HEK293T (cell line): ENCODE data around the gene RPS27.

ENCODE experiments used
- CTCF ChIA-PET: fragments of 350-600 bp; formaldehyde crosslinking; extraction: SDS; loops from one replicate; lab custom pipeline; 2021; ENCODE audit warnings: antibody characterized with exemption, inconsistent platforms; lab: Yijun Ruan, JAX
- POLR2A ChIA-PET: fragments of 350-600 bp; formaldehyde crosslinking; extraction: SDS; loops from one replicate; lab custom pipeline; 2020; ENCODE audit warnings: antibody characterized with exemption, inconsistent platforms; lab: Yijun Ruan, JAX
- DNase-seq: peaks from one replicate; pipeline ENCODE4 v3.0.0; 2012; ENCODE audit warnings: mixed read lengths; ENCODE audit errors: extremely low spot score
- ARNT ChIP-seq: fragments of 450-650 bp; IDR thresholded peaks from 2 replicates; pipeline ENCODE4 v1.6.1; 2017; ENCODE audit warnings: mild to moderate bottlenecking
- BHLHE40 ChIP-seq: fragments of 450-650 bp; IDR thresholded peaks from 2 replicates; pipeline ENCODE4 v1.6.1; 2016; ENCODE audit warnings: mild to moderate bottlenecking, moderate library complexity, borderline replicate concordance
- CTBP1 ChIP-seq: fragments of 450-650 bp; IDR thresholded peaks from 2 replicates; pipeline ENCODE4 v1.6.1; 2016; ENCODE audit warnings: borderline replicate concordance
- ELF4 ChIP-seq: fragments of 450-650 bp; IDR thresholded peaks from 2 replicates; pipeline ENCODE4 v1.6.1; 2017; ENCODE audit warnings: antibody characterized with exemption
- FOXA1 ChIP-seq: fragments of 450-650 bp; IDR thresholded peaks from 2 replicates; pipeline ENCODE4 v1.6.1; 2016; ENCODE audit warnings: mild to moderate bottlenecking
- FOXK2 ChIP-seq: fragments of 450-650 bp; IDR thresholded peaks from 2 replicates; pipeline ENCODE4 v1.6.1; 2016; ENCODE audit warnings: mild to moderate bottlenecking
- FOXM1 ChIP-seq: fragments of 450-650 bp; IDR thresholded peaks from 2 replicates; pipeline ENCODE4 v1.6.1; 2017; ENCODE audit warnings: mild to moderate bottlenecking, borderline replicate concordance
- HDGF ChIP-seq: fragments of 450-650 bp; IDR thresholded peaks from 2 replicates; pipeline ENCODE4 v1.6.1; 2017; ENCODE audit warnings: antibody characterized with exemption, borderline replicate concordance
- L3MBTL2 ChIP-seq: fragments of 450-650 bp; conservative IDR thresholded peaks from 2 replicates; pipeline ENCODE4 v1.6.1; 2016; ENCODE audit warnings: mild to moderate bottlenecking
- LEF1 ChIP-seq: fragments of 450-650 bp; IDR thresholded peaks from 2 replicates; pipeline ENCODE4 v1.6.1; 2017; ENCODE audit warnings: mild to moderate bottlenecking, borderline replicate concordance
- NFRKB ChIP-seq: fragments of 450-650 bp; IDR thresholded peaks from 2 replicates; pipeline ENCODE4 v1.6.1; 2016; ENCODE audit warnings: mild to moderate bottlenecking, moderate library complexity
- PKNOX1 ChIP-seq: fragments of 450-650 bp; IDR thresholded peaks from 2 replicates; pipeline ENCODE4 v1.6.1; 2016
- SP1 ChIP-seq: fragments of 450-650 bp; IDR thresholded peaks from 2 replicates; pipeline ENCODE4 v1.6.1; 2017
- SUZ12 ChIP-seq: fragments of 450-650 bp; IDR thresholded peaks from 2 replicates; pipeline ENCODE4 v1.6.1; 2016; ENCODE audit warnings: mild to moderate bottlenecking
- TARDBP ChIP-seq: fragments of 450-650 bp; IDR thresholded peaks from 2 replicates; pipeline ENCODE4 v1.6.1; 2016
- ZNF384 ChIP-seq: fragments of 450-650 bp; IDR thresholded peaks from 2 replicates; pipeline ENCODE4 v1.6.1; 2016

RPS27 gene

GRCh38 chr1:153945795-153946621 is 44.6 kb upstream of the RPS27 start:
- TF ChIP-seq LEF1 (peak; percentile 62; the same call in 1 of the 2 replicates), ARNT (no peak), L3MBTL2 (no peak), FOXK2 (no peak), HDGF (no peak), NFRKB (no peak), ELF4 (no peak), SP1 (no peak)
- ChIA-PET POLR2A (interaction anchor here (0.7 to 5.1 kb wide), 16 partner anchors 9 to 149 kb away, joined by 3 to 47 read pairs (median 9); partner anchors contain the start of genes CREB3L4, CRTC2, GATAD2B and JTB), CTCF (interaction anchor here (0.6 to 1.8 kb wide), 11 partner anchors 10 to 149 kb away, joined by 3 to 13 read pairs (median 4); partner anchors contain the start of genes GATAD2B, RAB13 and SLC39A1)
- DNase-seq = peak; percentile 68

- DNase-seq = peak; percentile 98
- ChIA-PET POLR2A (interaction anchor here (0.7 to 5.1 kb wide), 15 partner anchors 9 to 150 kb away, joined by 3 to 47 read pairs (median 9); partner anchors contain the start of genes CREB3L4, CRTC2, GATAD2B and JTB), CTCF (interaction anchor here (0.6 to 1.8 kb wide), 13 partner anchors 9 to 168 kb away, joined by 3 to 13 read pairs (median 4); partner anchors contain the start of genes GATAD2B, RAB13 and SLC39A1)
Observed at GRCh38 chr1:153946622-153947241, 43.8 kb upstream of the RPS27 start, which contains the start of gene DENND4B. Gene DENND4B, minus strand, starts transcription at chr1:153946718. Its CDS starts 2,344 bp downstream, at chr1:153944374.

GRCh38 chr1:153951183-153951582 is 39.4 kb upstream of the RPS27 start:
- ChIA-PET CTCF (no interaction called here), POLR2A (interaction anchor here (0.5 to 0.8 kb wide), 2 partner anchors 12 to 26 kb away, joined by 3 to 5 read pairs; partner anchors contain the start of genes JTB and SLC39A1)
- TF ChIP-seq NFRKB (no peak), FOXK2 (no peak), HDGF (no peak), ZNF384 (no peak), L3MBTL2 (no peak)
- DNase-seq = no peak

More at GRCh38 chr1:153946622-153947241, 43.8 kb upstream of the RPS27 start, which contains the start of gene DENND4B:
- TF ChIP-seq FOXA1 (no peak), HDGF (peak; percentile 19; the same call in 1 of the 2 replicates)

GRCh38 chr1:153951801-153952200 is 38.8 kb upstream of the RPS27 start:
- ChIA-PET CTCF (no interaction called here), POLR2A (no interaction called here)
- TF ChIP-seq HDGF (no peak), FOXA1 (no peak), FOXK2 (no peak), SUZ12 (no peak), TARDBP (no peak), ZNF384 (no peak), NFRKB (no peak), SP1 (no peak), BHLHE40 (no peak), PKNOX1 (no peak), FOXM1 (no peak), LEF1 (no peak), CTBP1 (no peak), ARNT (no peak), L3MBTL2 (no peak), ELF4 (no peak)
- no peak for DNase-seq

- POLR2A ChIA-PET = interaction anchor here (2.7 to 7.7 kb wide), 2 partner anchors 9 to 13 kb away, joined by 16 to 74 read pairs; partner anchors contain the start of genes CREB3L4 and SLC39A1
- no peak for DNase-seq
- TF ChIP-seq FOXA1 (no peak), HDGF (no peak), FOXK2 (no peak), ELF4 (no peak), SUZ12 (no peak), PKNOX1 (no peak), CTBP1 (no peak), FOXM1 (no peak), ZNF384 (no peak), LEF1 (no peak), NFRKB (no peak), ARNT (no peak), BHLHE40 (no peak), TARDBP (no peak), L3MBTL2 (no peak), SP1 (no peak)
Observed at GRCh38 chr1:153953859-153954365, 36.6 kb upstream of the RPS27 start.

GRCh38 chr1:153954826-153955225 is 35.7 kb upstream of the RPS27 start:
- TF ChIP-seq ELF4 = no peak
- TF ChIP-seq TARDBP = no peak
- no peak for TF ChIP-seq FOXK2
- TF ChIP-seq FOXM1 = no peak
- no peak for TF ChIP-seq SP1
- no peak for TF ChIP-seq ARNT
- no peak for TF ChIP-seq CTBP1
- no peak for TF ChIP-seq ZNF384
- no peak for TF ChIP-seq LEF1
- no peak for TF ChIP-seq L3MBTL2
- no peak for TF ChIP-seq NFRKB
- no peak for TF ChIP-seq HDGF
- no peak for TF ChIP-seq FOXA1
- no peak for TF ChIP-seq PKNOX1
- no peak for TF ChIP-seq BHLHE40
- TF ChIP-seq SUZ12 = no peak
- ChIA-PET CTCF (no interaction called here), POLR2A (interaction anchor here (2.2 to 7.7 kb wide), 3 partner anchors 8 to 12 kb away, joined by 14 to 74 read pairs (median 16); partner anchors contain the start of genes CREB3L4, DENND4B and SLC39A1)
- DNase-seq = no peak

More at GRCh38 chr1:153953859-153954365, 36.6 kb upstream of the RPS27 start:
- CTCF ChIA-PET = no interaction called here
